BLaER1 (cell line): Measurements from ENCODE around the gene GZMM.
A peak's percentile ranks its signal among the peaks of the same experiment; 100 is the strongest.

Experiments
- H3K27ac ChIP-seq: shearing (Covaris generic); formaldehyde crosslinking; 2 replicates; pipeline ENCODE4 v1.8.1; 2022
- H3K27me3 ChIP-seq: shearing (Covaris generic); formaldehyde crosslinking; 2 replicates; pipeline ENCODE4 v1.8.1; 2022
- H3K36me3 ChIP-seq: shearing (Covaris generic); formaldehyde crosslinking; 2 replicates; pipeline ENCODE4 v1.8.1; 2022
- H3K4me1 ChIP-seq: shearing (Covaris generic); formaldehyde crosslinking; 2 replicates; pipeline ENCODE4 v1.8.1; 2022
- H3K4me2 ChIP-seq: shearing (Covaris generic); formaldehyde crosslinking; 2 replicates; pipeline ENCODE4 v1.8.1; 2022
- H3K4me3 ChIP-seq: shearing (Covaris generic); formaldehyde crosslinking; 2 replicates; pipeline ENCODE4 v1.8.1; 2022
- H3K9ac ChIP-seq: shearing (Covaris generic); formaldehyde crosslinking; 2 replicates; pipeline ENCODE4 v1.8.1; 2022
- H3K9me3 ChIP-seq: shearing (Covaris generic); formaldehyde crosslinking; 2 replicates; pipeline ENCODE4 v1.8.1; 2022
- H4K20me1 ChIP-seq: shearing (Covaris generic); formaldehyde crosslinking; 2 replicates; pipeline ENCODE4 v1.8.1; 2022
- Cebpa-rat ChIP-seq: shearing (Covaris generic); IDR thresholded peaks from 2 replicates; pipeline ENCODE4 v1.8.1; 2022

The GZMM gene

GRCh38 chr19:511101-511851 is 32.6 kb upstream of the GZMM start:
- Histone ChIP-seq H3K4me3 (peak overlapping the region; percentile 59), H4K20me1 (peaks cover 26% of the 10 kb centered on the region), H3K9me3 (no peaks in the 10 kb centered on the region), H3K4me1 (peaks cover 71% of the 10 kb centered on the region), H3K9ac (peak overlapping the region; percentile 71), H3K4me2 (peak overlapping the region; percentile 93), H3K36me3 (peaks cover 30% of the 10 kb centered on the region), H3K27me3 (no peaks in the 10 kb centered on the region), H3K27ac (peak overlapping the region; percentile 81)
- TF ChIP-seq Cebpa-rat: no peak

DNA sequence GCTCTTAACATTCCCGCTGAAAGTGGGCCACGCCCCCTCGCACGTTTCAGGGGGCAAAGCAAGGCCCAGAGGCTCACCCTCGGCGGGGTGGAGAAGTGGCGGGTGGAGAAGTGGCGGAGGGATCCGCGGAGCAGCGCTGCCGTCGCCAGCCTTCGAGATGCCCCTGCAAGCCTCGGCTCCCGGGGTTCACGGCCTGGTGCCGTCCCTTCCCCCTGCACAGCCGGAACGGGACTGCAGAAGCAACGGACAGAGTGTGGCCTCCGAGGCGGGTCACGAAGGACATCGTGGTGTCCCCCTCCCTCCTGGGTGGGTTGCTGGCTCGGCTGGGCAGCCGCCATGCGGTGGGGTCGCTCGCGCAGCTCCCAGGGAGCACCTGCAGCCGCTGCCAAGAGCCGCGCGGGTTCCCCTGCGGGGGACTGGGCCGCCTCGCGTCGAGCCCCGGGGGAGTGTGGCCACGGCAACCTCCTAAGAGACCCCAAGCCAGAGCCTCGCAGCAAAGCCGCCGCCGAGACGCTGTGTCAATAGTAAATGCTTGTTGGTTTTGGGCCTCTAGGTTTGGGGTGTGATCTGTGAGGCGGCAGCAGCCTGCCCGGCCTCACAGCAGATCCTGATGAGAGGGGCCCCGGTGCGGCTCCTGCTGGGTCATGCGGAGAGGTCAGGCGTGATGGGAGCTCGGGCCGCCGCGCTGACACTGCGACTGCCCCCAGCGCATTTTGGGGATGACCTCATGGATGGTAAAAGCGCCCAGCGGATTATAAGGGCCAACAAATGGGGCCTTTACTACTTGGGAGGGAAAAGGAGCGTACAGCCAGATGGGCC is 31.1 kb upstream of the GZMM start:
- 0 out of 2 replicates have a peak overlapping the region, but pooled peaks have one; percentile 14 for H3K4me3 ChIP-seq
- H3K4me2 ChIP-seq: peak overlapping the region; percentile 93
- H3K36me3 ChIP-seq: peaks cover 30% of the 10 kb centered on the region
- peaks cover 26% of the 10 kb centered on the region for H4K20me1 ChIP-seq
- TF ChIP-seq Cebpa-rat: no peak
- H3K27me3 ChIP-seq: no peaks in the 10 kb centered on the region
- peaks cover 69% of the 10 kb centered on the region for H3K4me1 ChIP-seq
- no peaks in the 10 kb centered on the region for H3K9me3 ChIP-seq
- H3K27ac ChIP-seq: peak overlapping the region; percentile 62
- peak overlapping the region; percentile 58; the same call in 1 of the 2 replicates for H3K9ac ChIP-seq

GRCh38 chr19:513368-514165 is 30.3 kb upstream of the GZMM start:
- no peak for TF ChIP-seq Cebpa-rat
- peak overlapping the region; percentile 62 for H3K27ac ChIP-seq
- H3K4me2 ChIP-seq: peak overlapping the region; percentile 93
- no peak overlapping the region for H3K4me3 ChIP-seq
- H3K4me1 ChIP-seq: peaks cover 62% of the 10 kb centered on the region
- H3K36me3 ChIP-seq: peaks cover 30% of the 10 kb centered on the region
- H3K9me3 ChIP-seq: no peaks in the 10 kb centered on the region
- H3K9ac ChIP-seq: peak overlapping the region; percentile 58; the same call in 1 of the 2 replicates
- no peaks in the 10 kb centered on the region for H3K27me3 ChIP-seq
- peaks cover 26% of the 10 kb centered on the region for H4K20me1 ChIP-seq

- H3K4me3 ChIP-seq: no peak overlapping the region
- peak overlapping the region; percentile 93 for H3K4me2 ChIP-seq
- H4K20me1 ChIP-seq: peaks cover 26% of the 10 kb centered on the region
- H3K27ac ChIP-seq: no peak overlapping the region
- no peaks in the 10 kb centered on the region for H3K27me3 ChIP-seq
- no peaks in the 10 kb centered on the region for H3K9me3 ChIP-seq
- TF ChIP-seq Cebpa-rat: no peak
- peaks cover 30% of the 10 kb centered on the region for H3K36me3 ChIP-seq
- H3K4me1 ChIP-seq: peaks cover 56% of the 10 kb centered on the region
- no peak overlapping the region for H3K9ac ChIP-seq
These were observed 29.6 kb upstream of the GZMM start for GRCh38 chr19:514166-514663.

DNA sequence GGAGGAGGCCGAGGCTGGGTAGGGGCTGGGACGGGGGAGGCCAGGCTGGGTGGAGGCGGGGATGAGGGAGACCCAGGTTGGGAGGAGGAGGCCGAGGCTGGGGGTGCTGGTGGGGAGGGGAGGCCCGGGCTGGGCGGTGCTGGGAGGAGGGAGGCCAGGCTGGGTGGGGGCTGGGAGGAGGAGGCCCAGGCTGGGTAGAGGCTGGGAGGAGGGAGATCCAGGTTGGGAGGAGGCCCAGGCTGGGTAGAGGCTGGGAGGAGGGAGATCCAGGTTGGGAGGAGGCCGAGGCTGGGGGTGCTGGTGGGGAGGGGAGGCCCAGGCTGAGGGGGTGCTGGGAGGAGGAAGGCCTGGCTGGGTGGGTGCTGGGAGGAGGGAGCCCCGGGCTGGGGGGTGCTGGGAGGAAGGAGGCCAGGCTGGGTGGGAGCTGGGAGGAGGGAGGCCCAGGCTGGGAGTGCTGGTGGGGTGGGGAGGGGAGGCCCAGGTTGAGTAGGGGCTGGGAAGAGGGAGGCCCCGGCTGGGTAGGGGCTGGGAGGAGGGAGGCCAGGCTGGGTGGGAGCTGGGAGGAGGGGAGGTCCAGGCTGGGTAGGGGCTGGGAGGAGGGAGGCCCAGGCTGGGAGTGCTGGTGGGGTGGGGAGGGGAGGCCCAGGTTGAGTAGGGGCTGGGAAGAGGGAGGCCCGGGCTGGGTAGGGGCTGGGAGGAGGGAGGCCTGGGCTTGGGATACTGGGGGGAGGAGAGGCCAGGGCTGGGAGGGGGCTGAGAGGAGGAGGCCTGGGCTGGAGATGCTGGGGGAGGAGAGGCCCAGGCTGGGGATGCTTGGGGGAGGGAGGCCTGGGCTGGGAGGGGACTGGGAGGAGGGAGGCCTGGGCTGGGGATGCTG is 25.9 kb upstream of the GZMM start:
- Histone ChIP-seq H3K36me3 (peaks cover 37% of the 10 kb centered on the region), H4K20me1 (peaks cover 17% of the 10 kb centered on the region), H3K4me1 (peaks cover 28% of the 10 kb centered on the region), H3K27ac (no peak overlapping the region), H3K4me2 (no peak overlapping the region), H3K9me3 (no peaks in the 10 kb centered on the region), H3K4me3 (no peak overlapping the region), H3K27me3 (no peaks in the 10 kb centered on the region), H3K9ac (no peak overlapping the region)
- no peak for TF ChIP-seq Cebpa-rat

GRCh38 chr19:518598-519231 is 25.1 kb upstream of the GZMM start:
- Histone ChIP-seq H4K20me1 (peaks cover 9% of the 10 kb centered on the region), H3K9me3 (no peaks in the 10 kb centered on the region), H3K4me3 (no peak overlapping the region), H3K27me3 (no peaks in the 10 kb centered on the region), H3K4me2 (no peak overlapping the region), H3K36me3 (peaks cover 34% of the 10 kb centered on the region), H3K27ac (no peak overlapping the region), H3K9ac (no peak overlapping the region), H3K4me1 (peaks cover 21% of the 10 kb centered on the region)
- TF ChIP-seq Cebpa-rat: no peak

DNA sequence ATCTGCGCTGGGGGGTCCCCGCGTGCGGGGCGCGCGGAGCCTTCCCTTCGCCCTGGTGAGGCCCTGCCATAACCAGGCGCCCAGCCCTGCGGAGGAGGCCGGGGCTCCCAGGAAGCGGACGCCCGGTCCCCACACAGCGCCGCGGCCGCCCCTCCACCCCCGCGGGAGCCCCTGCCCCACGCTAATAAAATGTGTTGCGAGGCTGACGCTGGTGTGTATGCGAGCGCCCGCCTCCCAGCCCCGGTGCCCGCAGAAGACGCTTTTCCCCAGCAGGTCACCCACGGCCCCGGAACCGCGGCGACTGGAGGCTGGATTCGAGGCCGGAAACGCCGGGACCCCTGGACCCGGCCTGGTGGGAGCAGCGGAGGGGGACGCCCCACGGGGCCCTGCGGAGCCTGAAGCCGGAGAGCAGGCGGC is 24.4 kb upstream of the GZMM start:
- no peak for TF ChIP-seq Cebpa-rat
- Histone ChIP-seq H3K4me1 (peaks cover 13% of the 10 kb centered on the region), H3K36me3 (peaks cover 27% of the 10 kb centered on the region), H4K20me1 (peaks cover 2% of the 10 kb centered on the region; the same call in 1 of the 2 replicates), H3K27me3 (no peaks in the 10 kb centered on the region), H3K9ac (no peak overlapping the region), H3K27ac (no peak overlapping the region), H3K9me3 (no peaks in the 10 kb centered on the region), H3K4me2 (no peak overlapping the region), H3K4me3 (no peak overlapping the region)

DNA sequence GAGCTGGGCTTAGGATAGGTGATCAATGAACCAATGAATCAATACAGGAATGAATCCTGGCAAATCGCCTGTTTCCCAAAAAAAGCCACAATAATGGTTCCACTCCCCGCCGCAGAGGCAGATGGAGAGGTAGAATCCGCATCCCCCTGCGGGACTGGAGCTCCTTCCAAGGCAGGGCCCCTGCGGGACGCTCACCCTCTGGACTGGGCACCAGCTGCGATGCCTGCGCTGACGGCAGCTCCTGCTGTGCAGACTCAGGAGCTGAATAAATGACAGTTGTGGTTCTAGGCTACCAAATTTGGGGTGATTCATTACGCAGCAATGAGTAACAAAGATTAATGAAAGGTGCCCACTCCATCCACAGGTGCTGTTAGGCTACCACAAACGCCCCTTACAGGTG is 21.1 kb upstream of the GZMM start:
- TF ChIP-seq Cebpa-rat: no peak
- no peak overlapping the region for H3K9ac ChIP-seq
- no peaks in the 10 kb centered on the region for H3K9me3 ChIP-seq
- H3K27me3 ChIP-seq: no peaks in the 10 kb centered on the region
- no peak overlapping the region for H3K4me3 ChIP-seq
- peaks cover 10% of the 10 kb centered on the region for H3K4me1 ChIP-seq
- H4K20me1 ChIP-seq: no peaks in the 10 kb centered on the region
- H3K27ac ChIP-seq: no peak overlapping the region
- H3K4me2 ChIP-seq: no peak overlapping the region
- peaks cover 18% of the 10 kb centered on the region for H3K36me3 ChIP-seq
